Esophagus muscularis mucosa (tissue), 4 donors: ENCODE results near the gene LGR4.

Source experiments
- EP300 ChIP-seq: sonication (generic); formaldehyde crosslinking; IDR thresholded peaks from one replicate; pipeline ENCODE4 v1.6.1; 2017; ENCODE audit warnings: antibody characterized with exemption
- POLR2A ChIP-seq: fragments of 450-650 bp; IDR thresholded peaks from one replicate; pipeline ENCODE4 v1.6.1; 2017; ENCODE audit warnings: antibody characterized with exemption, moderate library complexity, mild to moderate bottlenecking, low read depth
- POLR2AphosphoS5 ChIP-seq, 2 donors: sonication (generic); formaldehyde crosslinking; IDR thresholded peaks; one replicate each; pipeline ENCODE4 v1.6.1; 2017; ENCODE audit warnings: antibody characterized with exemption in 2 of 2
- TF ChIP-seq, protein P1 (sequence below), 3 experiments: fragments of 200-600 bp in 2 of 3; fragments of 450-650 bp in 1 of 3; sonication (generic) in 2 of 3; IDR thresholded peaks; one replicate each; pipeline ENCODE4 v1.5.1; 2017 to 2019; ENCODE audit warnings: antibody characterized with exemption in 3 of 3, mild to moderate bottlenecking in 2 of 3, moderate library complexity in 1 of 3

GRCh38 chr11:27329867-27330632 is 142.5 kb downstream of the LGR4 start:
- TF ChIP-seq, protein P1, sequence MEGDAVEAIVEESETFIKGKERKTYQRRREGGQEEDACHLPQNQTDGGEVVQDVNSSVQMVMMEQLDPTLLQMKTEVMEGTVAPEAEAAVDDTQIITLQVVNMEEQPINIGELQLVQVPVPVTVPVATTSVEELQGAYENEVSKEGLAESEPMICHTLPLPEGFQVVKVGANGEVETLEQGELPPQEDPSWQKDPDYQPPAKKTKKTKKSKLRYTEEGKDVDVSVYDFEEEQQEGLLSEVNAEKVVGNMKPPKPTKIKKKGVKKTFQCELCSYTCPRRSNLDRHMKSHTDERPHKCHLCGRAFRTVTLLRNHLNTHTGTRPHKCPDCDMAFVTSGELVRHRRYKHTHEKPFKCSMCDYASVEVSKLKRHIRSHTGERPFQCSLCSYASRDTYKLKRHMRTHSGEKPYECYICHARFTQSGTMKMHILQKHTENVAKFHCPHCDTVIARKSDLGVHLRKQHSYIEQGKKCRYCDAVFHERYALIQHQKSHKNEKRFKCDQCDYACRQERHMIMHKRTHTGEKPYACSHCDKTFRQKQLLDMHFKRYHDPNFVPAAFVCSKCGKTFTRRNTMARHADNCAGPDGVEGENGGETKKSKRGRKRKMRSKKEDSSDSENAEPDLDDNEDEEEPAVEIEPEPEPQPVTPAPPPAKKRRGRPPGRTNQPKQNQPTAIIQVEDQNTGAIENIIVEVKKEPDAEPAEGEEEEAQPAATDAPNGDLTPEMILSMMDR (IDR thresholded peaks at IDR 0.05), result no peak
- TF ChIP-seq POLR2A (no peak), EP300 (no peak), POLR2AphosphoS5 (IDR thresholded peaks at IDR 0.05) (no peak)
